H9 (cell line): ENCODE measurements around the gene PAQR9. TPM values are rescaled to one million over a fixed set of nuclear protein-coding genes. Genes with fewer than 3 reads are reported as not detected.

Experiments used
- DNase-seq: peaks from one replicate; pipeline ENCODE4 v3.0.0-alpha.2; 2017
- H2AFZ ChIP-seq: one replicate; pipeline ENCODE4 v1.6.1; 2013; ENCODE audit warnings: mild to moderate bottlenecking, low read length, control low read depth, moderate library complexity
- H2AK5ac ChIP-seq: 2 replicates; pipeline ENCODE4 v1.6.1; 2013; ENCODE audit warnings: low read length, control low read depth, mixed read lengths; ENCODE audit not compliant: insufficient read length
- H2BK120ac ChIP-seq: one replicate; pipeline ENCODE4 v1.6.1; 2013; ENCODE audit warnings: low read depth, mild to moderate bottlenecking, low read length, control low read depth, inconsistent platforms; ENCODE audit not compliant: poor library complexity, severe bottlenecking
- H2BK12ac ChIP-seq: 2 replicates; pipeline ENCODE4 v1.6.1; 2013; ENCODE audit warnings: low read length, control low read depth, mixed read lengths, low read depth; ENCODE audit not compliant: insufficient read length
- H2BK15ac ChIP-seq: 2 replicates; pipeline ENCODE4 v1.6.1; 2013; ENCODE audit warnings: low read depth, low read length, control low read depth
- H2BK20ac ChIP-seq: one replicate; pipeline ENCODE4 v1.6.1; 2013; ENCODE audit warnings: low read depth, mild to moderate bottlenecking, low read length, control low read depth, inconsistent platforms; ENCODE audit not compliant: poor library complexity, severe bottlenecking
- H2BK5ac ChIP-seq: 2 replicates; pipeline ENCODE4 v1.6.1; 2013; ENCODE audit warnings: low read length, control low read depth, mixed read lengths; ENCODE audit not compliant: insufficient read length
- H3K14ac ChIP-seq: 2 replicates; pipeline ENCODE4 v1.6.1; 2013; ENCODE audit warnings: low read length, control low read depth; ENCODE audit not compliant: insufficient read depth
- H3K18ac ChIP-seq: 2 replicates; pipeline ENCODE4 v1.6.1; 2013; ENCODE audit warnings: low read depth, mild to moderate bottlenecking, mixed read lengths, low read length, control low read depth; ENCODE audit not compliant: insufficient read length
- H3K23ac ChIP-seq: 2 replicates; pipeline ENCODE4 v1.6.1; 2013; ENCODE audit warnings: low read length, control low read depth, mixed read lengths, low read depth; ENCODE audit not compliant: insufficient read length
- H3K23me2 ChIP-seq: 2 replicates; pipeline ENCODE4 v1.6.1; 2013; ENCODE audit warnings: low read depth, mild to moderate bottlenecking, mixed read lengths, low read length, control low read depth; ENCODE audit not compliant: insufficient read length, poor library complexity, severe bottlenecking
- H3K27ac ChIP-seq: 2 replicates; pipeline ENCODE4 v1.5.1; 2013; ENCODE audit warnings: low read length, control low read depth, mixed read lengths, low read depth; ENCODE audit not compliant: insufficient read length
- H3K27me3 ChIP-seq: 2 replicates; pipeline ENCODE4 v1.6.1; 2013; ENCODE audit warnings: low read length, control low read depth, inconsistent platforms; ENCODE audit not compliant: insufficient read depth
- H3K4ac ChIP-seq: 2 replicates; pipeline ENCODE4 v1.6.1; 2013; ENCODE audit warnings: low read depth, mild to moderate bottlenecking, control low read depth, inconsistent platforms, low read length, moderate library complexity
- H3K4me1 ChIP-seq: 2 replicates; pipeline ENCODE4 v1.6.1; 2013; ENCODE audit warnings: low read length, control low read depth, inconsistent platforms; ENCODE audit not compliant: insufficient read depth
- H3K4me2 ChIP-seq: 2 replicates; pipeline ENCODE4 v1.6.1; 2013; ENCODE audit warnings: low read length, control low read depth, mixed read lengths; ENCODE audit not compliant: insufficient read length, insufficient read depth
- H3K56ac ChIP-seq: 2 replicates; pipeline ENCODE4 v1.6.1; 2013; ENCODE audit warnings: low read depth, mild to moderate bottlenecking, mixed read lengths, low read length, control low read depth; ENCODE audit not compliant: insufficient read length
- H3K79me1 ChIP-seq: 2 replicates; pipeline ENCODE4 v1.6.1; 2013; ENCODE audit warnings: low read depth, mild to moderate bottlenecking, moderate library complexity, low read length, control low read depth, inconsistent platforms; ENCODE audit not compliant: insufficient read depth, poor library complexity, severe bottlenecking
- H3K79me2 ChIP-seq: 2 replicates; pipeline ENCODE4 v1.6.1; 2013; ENCODE audit warnings: low read length, control low read depth, inconsistent platforms; ENCODE audit not compliant: insufficient read depth
- H3K9ac ChIP-seq: 2 replicates; pipeline ENCODE4 v1.6.1; 2013; ENCODE audit warnings: low read length, control low read depth, mixed read lengths; ENCODE audit not compliant: insufficient read length; ENCODE audit errors: extremely low read depth
- H3K9me3 ChIP-seq: one replicate; pipeline ENCODE4 v1.6.1; 2013; ENCODE audit warnings: low read depth, low read length, inconsistent platforms; ENCODE audit not compliant: control insufficient read depth
- H3T11ph ChIP-seq: one replicate; pipeline ENCODE4 v1.6.1; 2013; ENCODE audit warnings: mild to moderate bottlenecking, low read length, control low read depth, inconsistent platforms
- H4K20me1 ChIP-seq: one replicate; pipeline ENCODE4 v1.6.1; 2013; ENCODE audit not compliant: control insufficient read depth, insufficient read length, insufficient read depth
- H4K5ac ChIP-seq: 2 replicates; pipeline ENCODE4 v1.6.1; 2013; ENCODE audit warnings: low read depth, mild to moderate bottlenecking, mixed read lengths, low read length, control low read depth; ENCODE audit not compliant: insufficient read length
- H4K8ac ChIP-seq: replicated peaks from 2 replicates; pipeline ENCODE4 v1.6.1; 2013; ENCODE audit warnings: low read length, control low read depth, mixed read lengths, low read depth; ENCODE audit not compliant: insufficient read length
- H4K91ac ChIP-seq: 2 replicates; pipeline ENCODE4 v1.6.1; 2013; ENCODE audit warnings: low read depth, mild to moderate bottlenecking, moderate library complexity, mixed read lengths, low read length, control low read depth; ENCODE audit not compliant: insufficient read length
- H3K27ac Mint-ChIP-seq, 3 experiments: 2 replicates in 2 of 3; 3 replicates in 1 of 3; pipeline ENCODE4 v1.8.0; 2020 to 2021; ENCODE audit warnings: mixed read lengths in 3 of 3, mild to moderate bottlenecking in 1 of 3, moderate library complexity in 1 of 3
- H3K27me3 Mint-ChIP-seq: 2 replicates; pipeline ENCODE4 v1.8.0; 2021; ENCODE audit warnings: low read depth, mild to moderate bottlenecking, moderate library complexity, mixed read lengths
- H3K36me3 Mint-ChIP-seq, 3 experiments: 2 replicates in 2 of 3; 3 replicates in 1 of 3; pipeline ENCODE4 v1.8.0; 2020 to 2021; ENCODE audit warnings: low read depth in 3 of 3, mixed read lengths in 3 of 3; ENCODE audit not compliant: insufficient read depth in 1 of 3
- H3K4me1 Mint-ChIP-seq, 2 experiments: 2 replicates each; pipeline ENCODE4 v1.8.0; 2020; ENCODE audit warnings: mixed read lengths in 2 of 2
- H3K4me3 Mint-ChIP-seq, 2 experiments: 2 replicates in 1 of 2; 3 replicates in 1 of 2; pipeline ENCODE4 v1.8.0; 2020 to 2021; ENCODE audit warnings: mild to moderate bottlenecking in 2 of 2, mixed read lengths in 2 of 2, moderate library complexity in 1 of 2
- H3K9me3 Mint-ChIP-seq, 2 experiments: 2 replicates in 1 of 2; 3 replicates in 1 of 2; pipeline ENCODE4 v1.8.0; 2020; ENCODE audit warnings: mild to moderate bottlenecking in 2 of 2, mixed read lengths in 2 of 2, moderate library complexity in 1 of 2
- CTCF ChIP-seq: fragments of 200-600 bp; sonication (generic); conservative IDR thresholded peaks from 3 replicates; pipeline ENCODE4 v1.8.0; 2021; ENCODE audit warnings: antibody characterized with exemption, mild to moderate bottlenecking
- WGBS: extraction: QIAGEN DNeasy Blood & Tissue Kit; methylation state at CpG from one replicate; pipeline ENCODE4 v1.1.7; 2013; ENCODE audit warnings: missing lambda C conversion rate, low lambda C conversion rate, mixed read lengths; ENCODE audit not compliant: insufficient read length; ENCODE audit errors: extremely low coverage; 5-methylcytosine and 5-hydroxymethylcytosine counted together
- total RNA-seq: library from RNA; stranded (reverse); gene quantifications from 2 replicates; pipeline ENCODE4 v1.2.1, GENCODE V29; 2021

The PAQR9 gene
- total RNA-seq, 1 experiment from 2014 or later = 2.3 TPM

DNA sequence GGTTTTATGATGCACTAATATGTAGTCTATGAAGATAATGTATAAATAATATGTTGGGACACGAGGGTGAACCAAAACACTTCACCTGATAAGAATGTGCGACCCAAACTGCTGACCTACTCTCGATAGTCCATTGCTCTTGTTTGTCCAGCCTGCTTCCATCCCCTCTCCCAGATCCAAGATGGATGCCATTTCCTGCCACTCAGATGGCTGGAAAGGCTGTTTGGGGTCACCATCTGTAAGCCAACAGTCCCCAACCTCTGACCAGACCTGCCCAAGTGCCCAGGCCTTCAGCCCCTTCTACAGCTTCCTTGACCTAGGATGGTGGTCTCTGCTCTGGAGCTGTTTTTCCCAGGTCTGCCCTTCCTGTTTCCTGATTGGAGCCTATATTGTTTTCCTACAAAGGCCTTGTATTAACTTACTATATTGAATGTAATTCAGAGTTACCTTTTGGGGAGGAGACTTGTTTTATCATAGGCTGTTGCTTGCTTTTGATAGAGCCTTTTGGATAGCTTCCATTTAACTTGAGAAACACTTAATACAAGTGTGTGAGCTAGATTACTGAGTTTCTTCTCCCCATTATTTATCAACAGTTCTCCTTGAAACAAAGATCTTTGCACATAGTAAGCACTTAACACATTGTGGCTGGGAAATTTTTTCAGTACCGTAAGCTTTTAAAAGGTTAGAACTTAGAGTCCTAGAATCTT lies 5.0 kb upstream of the PAQR9 start:
- Histone ChIP-seq H3K23me2 (no peaks in the 10 kb centered on the region), H2BK20ac (no peak overlapping the region), H3K23ac (no peak overlapping the region), H4K8ac (no peak overlapping the region), H3T11ph (no peak overlapping the region), H3K27me3 (no peaks in the 10 kb centered on the region; the same call in 1 of the 2 replicates), H3K4me2 (no peak overlapping the region), H2AFZ (no peak overlapping the region), H4K5ac (no peak overlapping the region), H2BK5ac (no peak overlapping the region), H3K56ac (no peak overlapping the region), H3K4me1 (no peaks in the 10 kb centered on the region), H3K9me3 (no peaks in the 10 kb centered on the region), H3K4ac (no peak overlapping the region), H2BK120ac (no peak overlapping the region), H3K14ac (no peak overlapping the region), H2BK12ac (no peak overlapping the region), H3K79me2 (no peaks in the 10 kb centered on the region), H3K18ac (no peak overlapping the region), H4K20me1 (no peaks in the 10 kb centered on the region), H3K9ac (no peak overlapping the region), H3K79me1 (no peaks in the 10 kb centered on the region), H3K27ac (no peak overlapping the region), H2BK15ac (no peak overlapping the region), H2AK5ac (no peak overlapping the region), H4K91ac (no peak overlapping the region)
- DNase-seq = no peak
- H3K36me3 Mint-ChIP-seq = no peaks in the 10 kb centered on the region; a peak in 1 of 7 replicates
- no peak for TF ChIP-seq CTCF
- peaks cover 32% of the 10 kb centered on the region for H3K27me3 Mint-ChIP-seq
- peaks cover 5 to 6% of the 10 kb centered on the region in 2 experiments; a peak in 3 of 4 replicates for H3K4me1 Mint-ChIP-seq
- H3K27ac Mint-ChIP-seq = no peak overlapping the region
- no peaks in the 10 kb centered on the region; a peak in 1 of 5 replicates for H3K9me3 Mint-ChIP-seq
- no CpG with 5 or more reads among the region's 4 CpGs for WGBS
- H3K4me3 Mint-ChIP-seq = no peak overlapping the region
